ENCODE results near the gene TSNAXIP1. TPM values are rescaled to one million over a fixed set of nuclear protein-coding genes. Genes with fewer than 3 reads are reported as not detected.

Gene TSNAXIP1
- total RNA-seq, 3 donors from 2014 or later: 0.41 to 2.0 (median 0.48) TPM

- Histone ChIP-seq H3K4me1 (ENCODE audit: low read depth) (peaks cover 40% of the 10 kb centered on the region), H3K9me3 (no peaks in the 10 kb centered on the region), H3K4me3 (peak within 1 kb of the TSS; percentile 91), H3K36me3 (ENCODE audit: low read depth) (no peaks in the 10 kb centered on the region)
- no peak for TF ChIP-seq CTCF (IDR thresholded peaks at IDR 0.05)
- DNase-seq (peak; percentile 97 to 98 (median 98)), ATAC-seq (peak; percentile 83)
- intact Hi-C loops (cut with DNase I, micrococcal nuclease): no loop called here
Measured at GRCh38 chr16:67846320-67847063, 39.8 kb downstream of the TSNAXIP1 start, which contains the start of gene NUTF2. Gene NUTF2 (plus strand): TSS chr16:67846933. CDS start chr16:67865131, 18,198 bp downstream.

GRCh38 chr16:67847064-67847861 is 40.6 kb downstream of the TSNAXIP1 start, which contains the start of gene CENPT:
Gene CENPT (minus strand): TSS chr16:67847693. CDS start chr16:67833859, 13,834 bp downstream.
- peak; percentile 69 for ATAC-seq
- H3K4me3 ChIP-seq: peak within 1 kb of the TSS; percentile 91
- H3K36me3 ChIP-seq (ENCODE audit: low read depth): no peaks in the 10 kb centered on the region
- DNase-seq: peak; percentile 52 to 78 (median 60)
- intact Hi-C loops (cut with DNase I, micrococcal nuclease): no loop called here
- no peaks in the 10 kb centered on the region for H3K9me3 ChIP-seq
- H3K4me1 ChIP-seq (ENCODE audit: low read depth): peaks cover 40% of the 10 kb centered on the region
- no peak for TF ChIP-seq CTCF (IDR thresholded peaks at IDR 0.05)

- ATAC-seq (no peak), DNase-seq (no peak)
- intact Hi-C loops (cut with DNase I, micrococcal nuclease): no loop called here
- no peak for TF ChIP-seq CTCF (IDR thresholded peaks at IDR 0.05)
- H3K4me1 ChIP-seq (ENCODE audit: low read depth): peaks cover 40% of the 10 kb centered on the region
- H3K36me3 ChIP-seq (ENCODE audit: low read depth): no peaks in the 10 kb centered on the region
- no peak overlapping the region for H3K4me3 ChIP-seq
- H3K9me3 ChIP-seq: no peaks in the 10 kb centered on the region
Measured at GRCh38 chr16:67848118-67848517, 41.4 kb downstream of the TSNAXIP1 start.

- H3K9me3 ChIP-seq: no peaks in the 10 kb centered on the region
- H3K36me3 ChIP-seq (ENCODE audit: low read depth): no peaks in the 10 kb centered on the region
- no peak for DNase-seq
- intact Hi-C loops (cut with DNase I, micrococcal nuclease): no loop called here
- no peak for TF ChIP-seq CTCF (IDR thresholded peaks at IDR 0.05)
- no peak overlapping the region for H3K4me3 ChIP-seq
- no peak for ATAC-seq
- peaks cover 23% of the 10 kb centered on the region for H3K4me1 ChIP-seq (ENCODE audit: low read depth)
Measured at GRCh38 chr16:67853670-67854069, 47.0 kb downstream of the TSNAXIP1 start.

- ATAC-seq (no peak), DNase-seq (no peak)
- Histone ChIP-seq H3K36me3 (ENCODE audit: low read depth) (no peaks in the 10 kb centered on the region), H3K4me1 (ENCODE audit: low read depth) (peaks cover 24% of the 10 kb centered on the region), H3K4me3 (no peak overlapping the region), H3K9me3 (no peaks in the 10 kb centered on the region)
- no peak for TF ChIP-seq CTCF (IDR thresholded peaks at IDR 0.05)
- intact Hi-C loops (cut with DNase I, micrococcal nuclease): no loop called here
Measured at GRCh38 chr16:67855789-67856188, 49.1 kb downstream of the TSNAXIP1 start.
